ENCODE results near the gene KRT7. TPM values are rescaled to one million over a fixed set of nuclear protein-coding genes. Genes with fewer than 3 reads are reported as not detected.
"Not testable (repeated sequence)": the region's sequence is repeated elsewhere in the genome, so short reads cannot be mapped to it uniquely, and the experiment has no call there.

KRT7 gene
- total RNA-seq, 1 donor from 2014 or later: 664 TPM

DNA sequence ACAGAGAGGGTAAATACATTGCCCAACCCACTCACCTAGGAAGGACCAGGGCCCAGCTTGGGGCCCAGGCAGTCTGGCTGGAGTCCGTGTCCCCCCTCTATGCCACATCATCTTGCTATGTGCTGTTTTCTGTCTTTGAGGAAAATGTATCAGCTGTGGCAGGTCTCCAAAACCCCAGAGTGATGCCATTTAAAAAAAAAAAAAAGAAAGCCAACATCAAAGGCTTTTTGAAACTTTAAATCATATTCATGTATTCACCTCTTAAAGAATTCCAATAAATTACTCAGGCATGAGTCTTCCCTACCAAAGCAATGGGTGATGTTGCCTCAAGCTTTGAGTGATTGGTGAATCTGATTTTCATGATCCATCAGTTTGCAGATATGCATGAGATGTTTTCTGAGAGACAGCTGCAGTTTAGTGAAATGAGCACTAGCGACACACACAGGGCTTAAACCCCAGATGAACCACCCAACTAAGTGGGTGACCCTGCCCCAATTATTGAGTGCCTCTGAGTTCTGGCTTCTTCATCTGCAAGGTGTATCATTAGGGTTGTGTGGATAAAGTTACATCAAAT is 52.2 kb downstream of the KRT7 start:
- no peaks in the 10 kb centered on the region for H3K36me3 ChIP-seq
- ATAC-seq (no peak), DNase-seq (no peak)
- peaks cover 16% of the 10 kb centered on the region for H3K4me1 ChIP-seq
- intact Hi-C loops (cut with DNase I): no loop called here
- TF ChIP-seq, protein P1, sequence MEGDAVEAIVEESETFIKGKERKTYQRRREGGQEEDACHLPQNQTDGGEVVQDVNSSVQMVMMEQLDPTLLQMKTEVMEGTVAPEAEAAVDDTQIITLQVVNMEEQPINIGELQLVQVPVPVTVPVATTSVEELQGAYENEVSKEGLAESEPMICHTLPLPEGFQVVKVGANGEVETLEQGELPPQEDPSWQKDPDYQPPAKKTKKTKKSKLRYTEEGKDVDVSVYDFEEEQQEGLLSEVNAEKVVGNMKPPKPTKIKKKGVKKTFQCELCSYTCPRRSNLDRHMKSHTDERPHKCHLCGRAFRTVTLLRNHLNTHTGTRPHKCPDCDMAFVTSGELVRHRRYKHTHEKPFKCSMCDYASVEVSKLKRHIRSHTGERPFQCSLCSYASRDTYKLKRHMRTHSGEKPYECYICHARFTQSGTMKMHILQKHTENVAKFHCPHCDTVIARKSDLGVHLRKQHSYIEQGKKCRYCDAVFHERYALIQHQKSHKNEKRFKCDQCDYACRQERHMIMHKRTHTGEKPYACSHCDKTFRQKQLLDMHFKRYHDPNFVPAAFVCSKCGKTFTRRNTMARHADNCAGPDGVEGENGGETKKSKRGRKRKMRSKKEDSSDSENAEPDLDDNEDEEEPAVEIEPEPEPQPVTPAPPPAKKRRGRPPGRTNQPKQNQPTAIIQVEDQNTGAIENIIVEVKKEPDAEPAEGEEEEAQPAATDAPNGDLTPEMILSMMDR (IDR thresholded peaks at IDR 0.05): no peak
- H3K9me3 ChIP-seq: no peaks in the 10 kb centered on the region
- no peaks in the 10 kb centered on the region for H3K27me3 ChIP-seq
- H3K4me3 ChIP-seq: no peak overlapping the region
- no peak overlapping the region for H3K27ac ChIP-seq

DNA sequence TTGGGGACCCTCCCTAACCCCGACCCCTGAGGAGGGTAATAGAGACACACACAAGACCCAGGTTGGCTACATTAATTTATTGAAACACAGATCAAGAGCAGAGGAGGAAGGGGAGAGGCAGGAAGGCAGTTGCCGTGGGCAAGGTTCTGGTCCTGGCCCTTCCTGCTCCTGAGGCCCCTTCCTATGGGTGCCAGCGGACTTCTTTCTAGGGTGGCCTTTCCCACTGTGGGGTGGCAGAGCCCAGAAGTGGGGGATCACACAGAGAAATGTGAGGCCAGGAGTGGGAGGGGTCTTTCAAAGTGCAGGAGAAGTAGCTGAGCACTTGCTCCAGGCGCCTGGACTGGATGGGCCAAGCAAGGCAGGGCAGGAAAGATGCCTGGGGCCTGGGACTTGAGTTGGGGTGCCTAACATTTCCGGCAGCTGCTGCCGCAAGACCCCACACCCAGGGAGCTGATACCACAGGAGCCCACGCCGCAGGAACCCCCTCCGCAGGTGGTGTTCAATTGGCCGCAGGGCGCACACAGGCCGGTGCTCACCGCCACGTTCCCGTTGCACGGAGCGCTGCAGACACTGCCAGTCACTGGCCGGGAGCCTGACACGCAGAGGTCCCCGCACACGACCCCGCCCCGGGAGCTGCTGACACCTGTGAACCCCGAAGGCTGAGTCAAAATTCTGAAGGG is 52.9 kb downstream of the KRT7 start:
- H3K9me3 ChIP-seq: no peaks in the 10 kb centered on the region
- no peak overlapping the region for H3K27ac ChIP-seq
- intact Hi-C loops (cut with DNase I): no loop called here
- H3K4me1 ChIP-seq: peaks cover 9% of the 10 kb centered on the region
- no peak overlapping the region for H3K4me3 ChIP-seq
- no peak for ATAC-seq
- TF ChIP-seq, protein P1 (IDR thresholded peaks at IDR 0.05): no peak
- no peaks in the 10 kb centered on the region for H3K36me3 ChIP-seq
- H3K27me3 ChIP-seq: no peaks in the 10 kb centered on the region
- no peak for DNase-seq

DNA sequence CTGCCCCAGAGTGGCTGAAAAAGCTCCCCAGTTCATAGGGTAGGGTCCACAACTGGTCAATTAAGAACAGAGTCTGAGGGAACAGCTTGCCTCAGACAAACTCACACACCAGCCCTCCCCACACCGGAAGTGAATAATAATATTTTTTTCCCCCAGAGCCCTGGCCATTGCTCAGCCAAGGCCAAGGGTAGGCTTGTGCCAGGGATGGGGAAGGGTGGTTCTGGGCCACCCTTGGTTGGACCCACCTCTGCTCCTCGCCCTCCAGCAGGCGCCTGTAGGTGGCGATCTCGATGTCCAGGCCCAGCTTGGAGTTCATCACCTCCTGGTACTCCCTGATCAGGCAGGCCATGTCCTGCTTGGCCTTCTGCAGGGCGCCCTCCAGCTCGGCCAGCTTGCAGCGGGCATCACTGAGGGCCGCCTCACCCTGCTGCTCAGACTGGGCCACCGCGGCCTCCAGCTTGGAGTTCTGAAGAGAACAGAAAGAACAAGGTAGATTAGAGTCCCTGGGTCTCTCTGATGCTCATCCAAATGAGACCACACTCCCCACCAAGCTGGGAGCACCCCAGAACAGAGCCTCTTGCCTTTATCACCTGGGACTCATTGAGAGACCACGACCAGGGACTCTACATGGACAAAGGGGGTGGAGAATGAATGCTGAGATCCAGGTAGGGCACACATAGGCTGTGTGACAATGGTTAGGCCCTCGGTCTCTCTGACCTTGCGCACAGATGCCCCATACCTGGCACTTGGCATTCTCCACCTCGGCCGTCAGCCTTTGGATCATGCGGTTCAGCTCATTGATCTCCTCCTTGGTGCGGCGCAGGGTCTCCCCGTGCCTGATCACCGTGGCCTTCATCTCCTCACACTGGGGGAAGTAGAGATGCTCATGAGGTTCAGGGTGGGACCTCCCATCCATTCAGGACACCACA is 54.1 kb downstream of the KRT7 start:
- H3K9me3 ChIP-seq; H3K27ac ChIP-seq; ATAC-seq; H3K36me3 ChIP-seq; DNase-seq; intact Hi-C loops (cut with DNase I); H3K4me1 ChIP-seq; H3K4me3 ChIP-seq; H3K27me3 ChIP-seq: not testable (repeated sequence)
- TF ChIP-seq, protein P1 (IDR thresholded peaks at IDR 0.05): peak; percentile 17

DNA sequence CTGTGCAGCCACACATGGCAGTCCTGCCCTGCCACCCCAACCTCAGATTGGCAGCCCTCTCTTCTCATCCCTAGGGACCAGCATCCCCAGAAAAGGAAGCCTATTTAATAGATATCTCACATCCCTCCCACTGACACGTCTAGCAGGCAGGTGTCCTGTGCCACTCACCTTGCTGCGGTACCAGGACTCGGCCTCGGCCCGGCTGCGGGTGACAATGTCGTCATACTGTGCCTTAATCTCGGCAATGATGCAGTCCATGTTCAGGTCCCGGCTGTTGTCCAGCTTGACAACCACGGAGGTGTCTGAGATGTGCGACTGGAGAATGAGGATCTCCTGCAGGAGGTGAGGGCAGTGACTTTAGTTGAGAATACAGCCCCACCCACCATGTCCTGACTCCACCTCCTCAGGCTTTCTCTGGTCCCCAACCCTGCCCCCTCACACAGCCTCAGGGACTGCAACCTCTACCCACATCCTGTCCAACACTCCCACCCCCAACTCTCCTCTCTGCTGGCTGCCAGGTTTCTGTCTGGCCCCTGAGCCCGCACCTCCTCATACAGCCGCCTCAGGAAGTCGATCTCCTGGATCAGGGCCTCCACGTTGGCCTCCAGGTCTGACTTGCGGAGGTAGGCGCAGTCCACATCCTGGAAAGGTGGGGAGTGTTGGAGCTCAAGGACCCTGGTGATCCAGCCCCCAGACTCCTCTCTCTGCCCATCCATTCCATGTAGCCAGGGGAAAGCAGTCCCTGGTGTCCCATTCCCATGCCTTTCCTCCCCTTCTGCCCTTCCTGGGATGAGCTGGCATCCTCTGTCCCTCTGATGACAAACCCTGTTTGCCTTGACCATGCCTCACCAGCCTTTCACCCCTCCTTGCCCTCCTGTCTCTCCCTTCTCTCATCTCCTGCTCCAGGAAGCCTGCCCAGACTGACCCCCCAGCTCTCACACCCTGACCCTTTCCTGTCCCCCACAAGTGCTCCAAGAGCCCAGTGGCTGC is 55.1 kb downstream of the KRT7 start:
- intact Hi-C loops (cut with DNase I); DNase-seq: not testable (repeated sequence)

DNA sequence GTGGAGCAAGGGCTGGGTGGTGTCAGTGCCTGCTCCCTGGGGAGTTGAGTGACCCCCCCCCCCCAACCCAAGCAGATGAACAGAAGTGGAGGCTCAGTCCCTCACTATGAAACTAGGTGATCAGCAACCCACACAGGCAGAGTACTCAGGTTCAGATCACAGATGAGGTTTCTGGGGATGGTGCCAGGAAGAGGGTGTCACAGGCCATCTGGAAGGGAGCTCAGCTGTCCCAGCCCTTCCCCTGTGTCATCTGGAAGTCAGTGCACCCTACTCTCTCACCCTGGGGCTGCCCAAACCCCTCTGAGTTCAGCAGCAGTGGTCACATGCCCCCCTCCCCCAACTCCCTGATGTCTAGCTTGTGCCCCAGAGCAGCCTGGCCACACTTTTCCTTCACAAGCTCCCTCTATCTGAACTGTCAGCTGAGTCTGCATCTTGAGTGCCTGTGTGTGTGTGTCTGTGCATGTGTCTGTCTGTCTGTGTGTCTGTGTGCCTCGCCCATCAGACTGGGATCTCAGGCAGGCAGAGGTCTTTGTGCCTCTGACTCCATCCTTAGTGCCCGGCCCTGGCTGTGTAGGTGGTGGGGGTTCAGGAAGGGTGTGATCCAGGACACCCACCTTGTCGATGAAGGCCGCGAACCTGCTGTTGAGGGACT is 57.6 kb downstream of the KRT7 start:
- H3K4me3 ChIP-seq; H3K4me1 ChIP-seq; intact Hi-C loops (cut with DNase I); ATAC-seq; H3K9me3 ChIP-seq; DNase-seq; H3K36me3 ChIP-seq; H3K27ac ChIP-seq: not testable (repeated sequence)
- H3K27me3 ChIP-seq: peaks cover 19% of the 10 kb centered on the region

More for the DNA sequence above, 55.1 kb downstream of the KRT7 start:
- not testable (repeated sequence) for H3K27ac ChIP-seq, H3K4me3 ChIP-seq, H3K36me3 ChIP-seq, H3K4me1 ChIP-seq, H3K9me3 ChIP-seq
- ATAC-seq: peak; percentile 38
- H3K27me3 ChIP-seq: peaks cover 15% of the 10 kb centered on the region

All from upper lobe of right lung (tissue), 1 donor.